Common myeloid progenitor, CD34-positive (primary cell): ENCODE data around the gene PHLPP1.

Experiments
- CTCF ChIA-PET: fragments of 350-600 bp; sonication (Branson Sonifier 250); formaldehyde crosslinking; loops from one replicate; lab custom pipeline; 2021; ENCODE audit warnings: antibody characterized with exemption; lab: Charles Lee
- POLR2A ChIA-PET: fragments of 350-600 bp; sonication (Branson Sonifier 250); formaldehyde crosslinking; loops from one replicate; lab custom pipeline; 2021; ENCODE audit warnings: antibody characterized with exemption; lab: Charles Lee
- DNase-seq, 3 donors: peaks; one replicate each; pipeline versions ENCODE4 v3.0.0 to v3.0.0-alpha.2; 2013
- H3K27ac ChIP-seq, 2 experiments: 1 replicate in 1 of 2; 2 replicates in 1 of 2; pipeline ENCODE4 v1.7.0; 2013; ENCODE audit warnings: inconsistent platforms in 2 of 2, low read length in 2 of 2, mild to moderate bottlenecking in 2 of 2, low read depth in 1 of 2, moderate library complexity in 1 of 2; ENCODE audit not compliant: severe bottlenecking in 2 of 2, insufficient read depth in 1 of 2, poor library complexity in 1 of 2
- H3K27me3 ChIP-seq, 5 experiments: replicated peaks in 2 of 5; 1 replicate in 3 of 5; 2 replicates in 2 of 5; pipeline versions ENCODE4 v1.6.1 to v1.7.0; 2013; ENCODE audit warnings: low read length in 4 of 5, mild to moderate bottlenecking in 2 of 5, moderate library complexity in 2 of 5, inconsistent platforms in 1 of 5; ENCODE audit not compliant: insufficient read depth in 5 of 5, control insufficient read depth in 4 of 5
- H3K36me3 ChIP-seq, 4 experiments: 1 replicate in 2 of 4; 2 replicates in 2 of 4; pipeline versions ENCODE4 v1.6.1 to v1.7.0; 2013; ENCODE audit warnings: low read length in 3 of 4, control low read depth in 1 of 4, mild to moderate bottlenecking in 1 of 4; ENCODE audit not compliant: control insufficient read depth in 4 of 4, insufficient read depth in 4 of 4
- H3K4me1 ChIP-seq, 4 experiments: 1 replicate in 3 of 4; 2 replicates in 1 of 4; pipeline versions ENCODE4 v1.6.1 to v1.7.1; 2013; ENCODE audit warnings: low read length in 3 of 4, mild to moderate bottlenecking in 3 of 4, control low read depth in 1 of 4, inconsistent platforms in 1 of 4, moderate library complexity in 1 of 4; ENCODE audit not compliant: control insufficient read depth in 4 of 4, insufficient read depth in 4 of 4; ENCODE audit errors: control extremely low read depth in 1 of 4
- H3K4me3 ChIP-seq, 7 experiments: 1 replicate in 4 of 7; 2 replicates in 3 of 7; pipeline versions ENCODE4 v1.5.1 to v1.7.0; 2013; ENCODE audit warnings: mild to moderate bottlenecking in 7 of 7, low read length in 6 of 7, moderate library complexity in 6 of 7, inconsistent platforms in 2 of 7, low read depth in 2 of 7, control low read depth in 1 of 7; ENCODE audit not compliant: insufficient read depth in 4 of 7, control insufficient read depth in 1 of 7; ENCODE audit errors: extremely low read depth in 1 of 7
- H3K9me3 ChIP-seq, 5 experiments: 1 replicate in 4 of 5; 2 replicates in 1 of 5; pipeline versions ENCODE4 v1.6.1 to v1.7.1; 2013; ENCODE audit warnings: low read length in 4 of 5, mild to moderate bottlenecking in 2 of 5, inconsistent platforms in 1 of 5, low read depth in 1 of 5, moderate library complexity in 1 of 5; ENCODE audit not compliant: control insufficient read depth in 4 of 5, insufficient read depth in 2 of 5; ENCODE audit errors: control extremely low read depth in 1 of 5
- WGBS: methylation state at CpG from one replicate; pipeline ENCODE4 v1.1.5; 2013; ENCODE audit not compliant: insufficient coverage; 5-methylcytosine and 5-hydroxymethylcytosine counted together

PHLPP1 gene

GRCh38 chr18:62974388-62974787, 259.0 kb downstream of the PHLPP1 start:
- DNase-seq: no peak
- Histone ChIP-seq H3K36me3 (peaks cover 12 to 57% (median 36%) of the 10 kb centered on the region in 4 experiments), H3K27ac (no peak overlapping the region), H3K27me3 (no peaks in the 10 kb centered on the region), H3K9me3 (no peaks in the 10 kb centered on the region), H3K4me3 (no peak overlapping the region), H3K4me1 (peaks cover 0 to 3% (median 0%) of the 10 kb centered on the region in 4 experiments)
- 93% methylated on average over 2 of the region's 3 CpGs for WGBS
- ChIA-PET POLR2A (no interaction called here), CTCF (no interaction called here)

DNA sequence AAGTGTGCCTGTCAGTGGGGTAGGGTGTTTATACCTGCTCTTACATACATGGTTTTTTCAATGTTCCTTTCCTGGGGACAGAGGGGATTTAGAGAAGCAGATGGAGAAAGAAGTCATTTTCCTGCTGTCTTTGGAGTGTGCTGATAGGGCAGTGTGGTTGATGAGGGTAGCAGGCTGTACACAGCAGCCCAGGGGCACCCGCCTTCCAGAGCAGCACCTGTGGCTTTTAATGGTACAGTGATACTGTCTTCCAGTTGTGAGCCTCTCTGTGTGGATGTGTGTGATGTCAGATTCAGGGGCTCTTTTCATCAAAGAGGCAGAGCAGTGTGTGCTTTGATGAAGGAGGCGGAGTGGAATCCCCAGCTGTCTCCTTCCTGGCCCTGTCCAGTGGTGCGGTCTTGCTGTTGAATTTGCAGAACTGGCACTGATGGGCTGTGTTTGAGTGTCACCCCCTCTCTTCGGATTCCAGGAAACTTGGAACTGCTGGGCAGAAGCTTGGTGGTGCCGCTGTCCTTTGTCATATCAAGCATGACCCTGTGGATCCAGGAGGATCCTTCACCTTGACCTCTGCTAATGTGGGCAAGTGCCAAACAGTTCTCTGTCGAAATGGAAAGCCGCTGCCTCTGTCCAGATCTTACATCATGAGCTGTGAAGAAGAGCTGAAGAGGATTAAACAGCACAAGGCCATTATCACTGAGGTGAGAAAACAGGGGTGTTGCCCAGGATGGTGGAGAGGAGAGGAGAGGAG, 259.8 kb downstream of the PHLPP1 start:
- no peak overlapping the region for H3K27ac ChIP-seq
- WGBS: 92% methylated on average over 6 of the region's 7 CpGs
- DNase-seq: no peak
- CTCF ChIA-PET: interaction anchor here (1.2 to 1.7 kb wide), 2 partner anchors 17 to 390 kb away, joined by 3 to 8 read pairs; no protein-coding TSS in a partner anchor
- no peaks in the 10 kb centered on the region for H3K27me3 ChIP-seq
- no peaks in the 10 kb centered on the region for H3K9me3 ChIP-seq
- POLR2A ChIA-PET: no interaction called here
- H3K36me3 ChIP-seq: peaks cover 12 to 61% (median 38%) of the 10 kb centered on the region in 4 experiments
- H3K4me1 ChIP-seq: peaks cover 0 to 3% (median 0%) of the 10 kb centered on the region in 4 experiments
- H3K4me3 ChIP-seq: no peak overlapping the region

DNA sequence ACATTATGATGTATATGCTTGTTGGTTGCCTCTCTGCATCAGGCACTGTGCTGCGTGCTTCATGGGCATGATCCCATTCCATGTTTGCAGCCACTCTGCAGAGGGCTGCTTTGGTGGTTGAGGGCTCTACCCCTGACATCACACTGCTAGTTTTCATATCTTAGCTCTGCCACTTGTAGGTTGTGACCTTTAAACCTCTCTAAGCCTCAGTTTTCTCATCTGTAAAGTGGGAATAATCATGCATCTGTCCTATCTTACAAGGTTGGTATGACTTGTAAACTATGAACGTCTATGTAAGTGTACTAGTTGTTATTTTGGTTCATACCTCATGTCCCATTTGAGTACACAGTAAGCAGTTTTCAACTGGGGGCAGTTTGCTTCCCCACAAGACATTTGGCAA, 260.4 kb downstream of the PHLPP1 start:
- Histone ChIP-seq H3K27me3 (no peaks in the 10 kb centered on the region), H3K27ac (no peak overlapping the region), H3K9me3 (no peaks in the 10 kb centered on the region), H3K4me3 (no peak overlapping the region), H3K4me1 (peaks cover 0 to 3% (median 0%) of the 10 kb centered on the region in 4 experiments), H3K36me3 (peaks cover 12 to 63% (median 38%) of the 10 kb centered on the region in 4 experiments)
- ChIA-PET POLR2A (no interaction called here), CTCF (interaction anchor here (1.2 to 1.7 kb wide), 2 partner anchors 18 to 390 kb away, joined by 3 to 8 read pairs; no protein-coding TSS in a partner anchor)
- 100% methylated on average over 2 of the region's 2 CpGs for WGBS
- DNase-seq: no peak

DNA sequence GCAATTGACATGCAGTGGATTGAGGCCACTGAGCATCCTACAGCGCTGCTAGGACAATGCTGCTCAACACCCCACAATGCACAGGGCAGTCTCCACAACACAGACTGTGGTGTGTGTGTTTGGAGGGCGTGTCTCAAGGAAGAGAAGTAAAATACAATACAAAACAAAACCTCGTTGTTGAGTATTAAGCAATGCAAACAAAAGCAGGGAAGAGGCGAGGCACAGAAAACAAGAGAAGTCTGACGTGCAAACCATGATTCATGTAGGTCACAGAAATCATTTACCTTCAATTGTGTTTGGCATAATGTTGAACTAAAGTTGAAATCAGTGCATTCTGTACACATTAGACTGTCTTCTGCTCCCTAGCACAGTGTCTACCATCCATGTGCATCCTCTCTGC, 260.9 kb downstream of the PHLPP1 start:
- CTCF ChIA-PET: interaction anchor here (1.2 to 1.7 kb wide), 2 partner anchors 18 to 391 kb away, joined by 3 to 8 read pairs; no protein-coding TSS in a partner anchor
- no peak for DNase-seq
- Histone ChIP-seq H3K9me3 (no peaks in the 10 kb centered on the region), H3K27me3 (no peaks in the 10 kb centered on the region), H3K4me3 (no peak overlapping the region), H3K36me3 (peaks cover 14 to 65% (median 38%) of the 10 kb centered on the region in 4 experiments), H3K4me1 (peaks cover 0 to 3% (median 0%) of the 10 kb centered on the region in 4 experiments), H3K27ac (no peak overlapping the region)
- 100% methylated on average over 3 of the region's 5 CpGs for WGBS
- POLR2A ChIA-PET: no interaction called here

- POLR2A ChIA-PET: no interaction called here
- Histone ChIP-seq H3K36me3 (peaks cover 14 to 59% (median 35%) of the 10 kb centered on the region in 4 experiments), H3K9me3 (no peaks in the 10 kb centered on the region), H3K4me3 (no peak overlapping the region), H3K27me3 (no peaks in the 10 kb centered on the region), H3K27ac (no peak overlapping the region), H3K4me1 (peaks cover 0 to 6% (median 2%) of the 10 kb centered on the region in 4 experiments)
- peak in 1 of 3 donors; percentile 11 for DNase-seq
- CTCF ChIA-PET: interaction anchor here (1.0 to 1.1 kb wide), 2 partner anchors 19 to 332 kb away, joined by 4 to 5 read pairs; no protein-coding TSS in a partner anchor
- WGBS: 80% methylated on average over 2 of the region's 4 CpGs
These were observed 262.2 kb downstream of the PHLPP1 start for GRCh38 chr18:62977512-62977911.

GRCh38 chr18:62978251-62979049, 263.1 kb downstream of the PHLPP1 start:
- Histone ChIP-seq H3K27me3 (no peaks in the 10 kb centered on the region), H3K9me3 (no peaks in the 10 kb centered on the region), H3K27ac (no peak overlapping the region), H3K4me1 (peaks cover 0 to 8% (median 4%) of the 10 kb centered on the region in 4 experiments), H3K36me3 (peaks cover 14 to 54% (median 31%) of the 10 kb centered on the region in 4 experiments), H3K4me3 (no peak overlapping the region)
- ChIA-PET POLR2A (no interaction called here), CTCF (interaction anchor here (1.1 to 3.1 kb wide), 2 partner anchors 16 to 333 kb away, joined by 4 to 6 read pairs; no protein-coding TSS in a partner anchor)
- no peak for DNase-seq
- WGBS: 99% methylated on average over 42 of the region's 42 CpGs
